GM10248 (cell line): Measurements from ENCODE around the gene TUBA1C.
"Not testable (repeated sequence)": the region's sequence is repeated elsewhere in the genome, so short reads cannot be mapped to it uniquely, and the experiment has no call there.

Experiments
- CTCF ChIA-PET: fragments of 300-600 bp; sonication (Branson Sonifier 250); formaldehyde crosslinking; extraction: SDS; loops from one replicate; lab custom pipeline; 2021; ENCODE audit warnings: antibody characterized with exemption; lab: Yijun Ruan, JAX
- POLR2A ChIA-PET: fragments of 350-650 bp; sonication (Branson Sonifier 250); formaldehyde crosslinking; extraction: SDS; loops from one replicate; lab custom pipeline; 2020; ENCODE audit warnings: antibody characterized with exemption; lab: Yijun Ruan, JAX
- DNase-seq: peaks from one replicate; pipeline ENCODE4 v3.0.0; 2012; ENCODE audit errors: extremely low spot score
- TF ChIP-seq, protein P1 (sequence below): IDR thresholded peaks from 2 replicates; pipeline ENCODE4 v1.5.1; 2012; ENCODE audit warnings: mild to moderate bottlenecking, low read depth; ENCODE audit errors: extremely low read depth, missing control alignments, control extremely low read depth

Gene TUBA1C

GRCh38 chr12:49273726-49274395, 9.0 kb downstream of the TUBA1C start:
- TF ChIP-seq, protein P1, sequence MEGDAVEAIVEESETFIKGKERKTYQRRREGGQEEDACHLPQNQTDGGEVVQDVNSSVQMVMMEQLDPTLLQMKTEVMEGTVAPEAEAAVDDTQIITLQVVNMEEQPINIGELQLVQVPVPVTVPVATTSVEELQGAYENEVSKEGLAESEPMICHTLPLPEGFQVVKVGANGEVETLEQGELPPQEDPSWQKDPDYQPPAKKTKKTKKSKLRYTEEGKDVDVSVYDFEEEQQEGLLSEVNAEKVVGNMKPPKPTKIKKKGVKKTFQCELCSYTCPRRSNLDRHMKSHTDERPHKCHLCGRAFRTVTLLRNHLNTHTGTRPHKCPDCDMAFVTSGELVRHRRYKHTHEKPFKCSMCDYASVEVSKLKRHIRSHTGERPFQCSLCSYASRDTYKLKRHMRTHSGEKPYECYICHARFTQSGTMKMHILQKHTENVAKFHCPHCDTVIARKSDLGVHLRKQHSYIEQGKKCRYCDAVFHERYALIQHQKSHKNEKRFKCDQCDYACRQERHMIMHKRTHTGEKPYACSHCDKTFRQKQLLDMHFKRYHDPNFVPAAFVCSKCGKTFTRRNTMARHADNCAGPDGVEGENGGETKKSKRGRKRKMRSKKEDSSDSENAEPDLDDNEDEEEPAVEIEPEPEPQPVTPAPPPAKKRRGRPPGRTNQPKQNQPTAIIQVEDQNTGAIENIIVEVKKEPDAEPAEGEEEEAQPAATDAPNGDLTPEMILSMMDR, result no peak
- ChIA-PET CTCF (interaction anchor here (1.7 to 4.0 kb wide), 2 partner anchors 14 to 73 kb away, joined by 5 to 25 read pairs; partner anchors contain the start of gene DNAJC22), POLR2A (interaction anchor here (0.6 to 0.9 kb wide), 4 partner anchors 23 to 739 kb away, joined by 3 to 11 read pairs (median 5); no protein-coding TSS in a partner anchor)
- no peak for DNase-seq

- CTCF ChIA-PET, result interaction anchor here (0.9 to 4.0 kb wide), 7 partner anchors 14 to 84 kb away, joined by 3 to 25 read pairs (median 5); partner anchors contain the start of gene DNAJC22
- POLR2A ChIA-PET, result interaction anchor here (1.2 to 1.6 kb wide), 2 partner anchors 9 to 48 kb away, joined by 3 to 10 read pairs; partner anchors contain the start of gene TROAP
Measured at GRCh38 chr12:49274396-49275069, 9.7 kb downstream of the TUBA1C start.

GRCh38 chr12:49276304-49277290, 11.7 kb downstream of the TUBA1C start:
- TF ChIP-seq, protein P1, result no peak
- ChIA-PET CTCF (interaction anchor here (0.7 to 4.0 kb wide), 9 partner anchors 10 to 82 kb away, joined by 3 to 25 read pairs (median 4); no protein-coding TSS in a partner anchor), POLR2A (interaction anchor here (1.2 to 1.6 kb wide), 2 partner anchors 9 to 11 kb away, joined by 3 to 8 read pairs; no protein-coding TSS in a partner anchor)
- DNase-seq, result no peak

More at GRCh38 chr12:49274396-49275069, 9.7 kb downstream of the TUBA1C start:
- TF ChIP-seq, protein P1, result no peak
- no peak for DNase-seq

- CTCF ChIA-PET, result interaction anchor here (0.9 to 4.0 kb wide), 7 partner anchors 10 to 81 kb away, joined by 3 to 25 read pairs (median 4); no protein-coding TSS in a partner anchor
- no peak for DNase-seq
- TF ChIP-seq, protein P1, result no peak
- POLR2A ChIA-PET, result interaction anchor here (1.2 to 1.6 kb wide), 2 partner anchors 10 to 12 kb away, joined by 3 to 8 read pairs; no protein-coding TSS in a partner anchor
Measured at GRCh38 chr12:49277466-49277865, 12.6 kb downstream of the TUBA1C start.

- TF ChIP-seq, protein P1, result no peak
- no peak for DNase-seq
- CTCF ChIA-PET, result interaction anchor here (0.7 to 3.0 kb wide), 7 partner anchors 9 to 79 kb away, joined by 3 to 17 read pairs (median 5); partner anchors contain the start of genes C1QL4 and DNAJC22
- POLR2A ChIA-PET, result interaction anchor here (0.6 kb wide), 1 partner anchor 36 kb away, joined by 3 read pairs; no protein-coding TSS in a partner anchor
Measured at GRCh38 chr12:49279706-49280159, 14.9 kb downstream of the TUBA1C start.

DNA sequence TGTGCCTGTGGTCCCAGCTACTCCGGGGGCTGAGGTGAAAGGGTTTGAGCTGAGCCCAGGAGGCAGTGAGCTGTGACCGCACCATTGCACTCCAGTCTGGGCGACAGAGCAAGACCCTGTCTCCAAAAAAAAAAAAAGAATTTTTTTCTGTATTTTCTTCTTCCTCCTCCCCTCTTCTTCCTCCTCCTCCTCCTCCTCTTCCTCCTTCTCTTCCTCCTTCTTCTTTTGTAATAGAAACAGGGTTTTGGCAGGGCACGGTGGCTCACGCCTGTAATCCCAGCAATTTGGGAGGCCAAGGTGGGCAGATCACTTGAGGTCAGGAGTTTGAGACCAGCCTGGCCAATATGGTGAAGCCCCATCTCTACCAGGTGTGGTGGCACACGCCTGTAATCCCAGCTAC, 15.7 kb downstream of the TUBA1C start:
- ChIA-PET CTCF (interaction anchor here (0.7 to 3.0 kb wide), 6 partner anchors 9 to 78 kb away, joined by 3 to 17 read pairs (median 6); partner anchors contain the start of genes DNAJC22 and PRPH), POLR2A (interaction anchor here (0.6 kb wide), 1 partner anchor 36 kb away, joined by 3 read pairs; no protein-coding TSS in a partner anchor)
- not testable (repeated sequence) for DNase-seq
